HEK293 (cell line): ENCODE results near the gene MACO1.

Experiments used
- GLI4 ChIP-seq: fragments of 450-650 bp; formaldehyde crosslinking; IDR thresholded peaks from 2 replicates; pipeline ENCODE4 v1.5.1; 2016; ENCODE audit warnings: missing biosample characterization, missing genetic modification characterization
- ZBTB21 ChIP-seq: fragments of 450-650 bp; formaldehyde crosslinking; IDR thresholded peaks from 2 replicates; pipeline ENCODE4 v1.5.1; 2017; ENCODE audit warnings: missing biosample characterization, missing genetic modification characterization
- ZBTB8A ChIP-seq: fragments of 450-650 bp; formaldehyde crosslinking; IDR thresholded peaks from 2 replicates; pipeline ENCODE4 v1.5.1; 2016; ENCODE audit warnings: missing biosample characterization, missing genetic modification characterization
- ZNF341 ChIP-seq: fragments of 450-650 bp; formaldehyde crosslinking; IDR thresholded peaks from 2 replicates; pipeline ENCODE4; 2016; ENCODE audit warnings: low read depth, missing biosample characterization, missing genetic modification characterization
- ZNF350 ChIP-seq: fragments of 450-650 bp; formaldehyde crosslinking; IDR thresholded peaks from 2 replicates; pipeline ENCODE4 v1.5.0; 2017; ENCODE audit warnings: missing biosample characterization, mild to moderate bottlenecking, missing genetic modification characterization
- ZNF354C ChIP-seq: fragments of 450-650 bp; formaldehyde crosslinking; IDR thresholded peaks from 2 replicates; pipeline ENCODE4 v1.5.1; 2016; ENCODE audit warnings: missing biosample characterization, missing genetic modification characterization, low read depth, borderline replicate concordance
- ZNF558 ChIP-seq: fragments of 450-650 bp; formaldehyde crosslinking; IDR thresholded peaks from 2 replicates; pipeline ENCODE4 v1.5.1; 2016; ENCODE audit warnings: missing biosample characterization, missing genetic modification characterization
- ZNF624 ChIP-seq: fragments of 450-650 bp; formaldehyde crosslinking; IDR thresholded peaks from 2 replicates; pipeline ENCODE4 v1.5.1; 2017; ENCODE audit warnings: missing biosample characterization, missing genetic modification characterization
- ZNF747 ChIP-seq: fragments of 450-650 bp; formaldehyde crosslinking; IDR thresholded peaks from 2 replicates; pipeline ENCODE4 v1.5.1; 2016; ENCODE audit warnings: missing biosample characterization, missing genetic modification characterization
- TF ChIP-seq, protein P1 (sequence below): fragments of 450-650 bp; formaldehyde crosslinking; IDR thresholded peaks from 2 replicates; pipeline ENCODE4 v1.5.1; 2016; ENCODE audit warnings: missing biosample characterization, missing genetic modification characterization
- TF ChIP-seq, protein P2 (sequence below): fragments of 450-650 bp; formaldehyde crosslinking; IDR thresholded peaks from 2 replicates; pipeline ENCODE4 v1.5.1; 2016; ENCODE audit warnings: missing biosample characterization, missing genetic modification characterization

DNA sequence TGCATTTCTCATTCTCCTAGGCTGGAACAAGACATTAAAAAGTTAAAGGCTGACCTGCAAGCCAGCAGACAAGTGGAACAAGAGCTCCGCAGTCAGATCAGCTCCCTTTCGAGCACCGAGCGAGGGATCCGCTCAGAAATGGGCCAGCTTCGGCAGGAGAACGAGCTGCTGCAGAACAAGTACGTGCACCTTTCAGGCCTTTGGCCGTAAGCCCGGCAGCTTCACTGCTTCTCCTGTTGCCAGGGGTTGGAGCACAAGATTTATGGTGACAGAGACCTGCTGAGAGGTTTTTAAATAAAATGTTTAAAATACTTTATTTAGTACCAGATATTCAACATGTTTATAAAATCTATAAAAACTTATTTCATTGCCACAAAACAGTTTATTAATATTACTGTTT lies 53.4 kb downstream of the MACO1 start:
- TF ChIP-seq ZNF624 (tag by site-specific recombination) (no peak), ZBTB21 (tag by site-specific recombination) (no peak), ZNF350 (no peak), ZBTB8A (tag by site-specific recombination) (no peak), ZNF354C (tag by site-specific recombination) (no peak), ZNF341 (tag by site-specific recombination) (no peak), ZNF558 (tag by site-specific recombination) (no peak), GLI4 (tag by site-specific recombination) (0 out of 2 replicates have a peak, but pooled peaks have one; percentile 20), ZNF747 (tag by site-specific recombination) (no peak)
- TF ChIP-seq, protein P1, sequence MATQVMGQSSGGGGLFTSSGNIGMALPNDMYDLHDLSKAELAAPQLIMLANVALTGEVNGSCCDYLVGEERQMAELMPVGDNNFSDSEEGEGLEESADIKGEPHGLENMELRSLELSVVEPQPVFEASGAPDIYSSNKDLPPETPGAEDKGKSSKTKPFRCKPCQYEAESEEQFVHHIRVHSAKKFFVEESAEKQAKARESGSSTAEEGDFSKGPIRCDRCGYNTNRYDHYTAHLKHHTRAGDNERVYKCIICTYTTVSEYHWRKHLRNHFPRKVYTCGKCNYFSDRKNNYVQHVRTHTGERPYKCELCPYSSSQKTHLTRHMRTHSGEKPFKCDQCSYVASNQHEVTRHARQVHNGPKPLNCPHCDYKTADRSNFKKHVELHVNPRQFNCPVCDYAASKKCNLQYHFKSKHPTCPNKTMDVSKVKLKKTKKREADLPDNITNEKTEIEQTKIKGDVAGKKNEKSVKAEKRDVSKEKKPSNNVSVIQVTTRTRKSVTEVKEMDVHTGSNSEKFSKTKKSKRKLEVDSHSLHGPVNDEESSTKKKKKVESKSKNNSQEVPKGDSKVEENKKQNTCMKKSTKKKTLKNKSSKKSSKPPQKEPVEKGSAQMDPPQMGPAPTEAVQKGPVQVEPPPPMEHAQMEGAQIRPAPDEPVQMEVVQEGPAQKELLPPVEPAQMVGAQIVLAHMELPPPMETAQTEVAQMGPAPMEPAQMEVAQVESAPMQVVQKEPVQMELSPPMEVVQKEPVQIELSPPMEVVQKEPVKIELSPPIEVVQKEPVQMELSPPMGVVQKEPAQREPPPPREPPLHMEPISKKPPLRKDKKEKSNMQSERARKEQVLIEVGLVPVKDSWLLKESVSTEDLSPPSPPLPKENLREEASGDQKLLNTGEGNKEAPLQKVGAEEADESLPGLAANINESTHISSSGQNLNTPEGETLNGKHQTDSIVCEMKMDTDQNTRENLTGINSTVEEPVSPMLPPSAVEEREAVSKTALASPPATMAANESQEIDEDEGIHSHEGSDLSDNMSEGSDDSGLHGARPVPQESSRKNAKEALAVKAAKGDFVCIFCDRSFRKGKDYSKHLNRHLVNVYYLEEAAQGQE (tag by site-specific recombination): no peak
- TF ChIP-seq, protein P2, sequence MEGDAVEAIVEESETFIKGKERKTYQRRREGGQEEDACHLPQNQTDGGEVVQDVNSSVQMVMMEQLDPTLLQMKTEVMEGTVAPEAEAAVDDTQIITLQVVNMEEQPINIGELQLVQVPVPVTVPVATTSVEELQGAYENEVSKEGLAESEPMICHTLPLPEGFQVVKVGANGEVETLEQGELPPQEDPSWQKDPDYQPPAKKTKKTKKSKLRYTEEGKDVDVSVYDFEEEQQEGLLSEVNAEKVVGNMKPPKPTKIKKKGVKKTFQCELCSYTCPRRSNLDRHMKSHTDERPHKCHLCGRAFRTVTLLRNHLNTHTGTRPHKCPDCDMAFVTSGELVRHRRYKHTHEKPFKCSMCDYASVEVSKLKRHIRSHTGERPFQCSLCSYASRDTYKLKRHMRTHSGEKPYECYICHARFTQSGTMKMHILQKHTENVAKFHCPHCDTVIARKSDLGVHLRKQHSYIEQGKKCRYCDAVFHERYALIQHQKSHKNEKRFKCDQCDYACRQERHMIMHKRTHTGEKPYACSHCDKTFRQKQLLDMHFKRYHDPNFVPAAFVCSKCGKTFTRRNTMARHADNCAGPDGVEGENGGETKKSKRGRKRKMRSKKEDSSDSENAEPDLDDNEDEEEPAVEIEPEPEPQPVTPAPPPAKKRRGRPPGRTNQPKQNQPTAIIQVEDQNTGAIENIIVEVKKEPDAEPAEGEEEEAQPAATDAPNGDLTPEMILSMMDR: no peak
